Sigmoid colon (tissue), 7 donors: ENCODE measurements around the gene GALNT1. TPM values are rescaled to one million over a fixed set of nuclear protein-coding genes. Genes with fewer than 3 reads are reported as not detected.

ENCODE experiments used
- DNase-seq: peaks from one replicate; pipeline ENCODE4 v3.0.0-alpha.2; 2019
- H3K27ac ChIP-seq, 4 donors: fragments of 200-600 bp; sonication (generic); one replicate each; pipeline ENCODE4 v1.5.1; 2016 to 2019; ENCODE audit warnings: mild to moderate bottlenecking in 1 of 4
- H3K27me3 ChIP-seq, 3 donors: fragments of 200-600 bp; sonication (generic); one replicate each; pipeline ENCODE4 v1.5.1; 2019; ENCODE audit warnings: mild to moderate bottlenecking in 1 of 3
- H3K36me3 ChIP-seq, 4 donors: fragments of 200-600 bp; sonication (generic); one replicate each; pipeline ENCODE4 v1.5.1; 2016 to 2019
- H3K4me1 ChIP-seq, 4 donors: fragments of 200-600 bp; sonication (generic); one replicate each; pipeline ENCODE4 v1.5.1; 2017 to 2019
- H3K4me3 ChIP-seq, 4 donors: fragments of 200-600 bp; sonication (generic); one replicate each; pipeline ENCODE4 v1.5.1; 2017 to 2019; ENCODE audit warnings: mild to moderate bottlenecking in 2 of 4, moderate library complexity in 1 of 4
- H3K9me3 ChIP-seq, 4 donors: fragments of 200-600 bp in 3 of 4; sonication (generic) in 3 of 4; one replicate each; pipeline versions ENCODE4 v1.5.1 to v1.6.1; 2013 to 2019
- CTCF ChIP-seq, 4 experiments: fragments of 450-650 bp in 3 of 4; fragments of 200-600 bp in 1 of 4; IDR thresholded peaks; one replicate each; pipeline ENCODE4 v1.5.1; 2016 to 2019; ENCODE audit warnings: antibody characterized with exemption in 4 of 4, mild to moderate bottlenecking in 3 of 4, moderate library complexity in 2 of 4
- EP300 ChIP-seq, 4 donors: sonication (generic); formaldehyde crosslinking; IDR thresholded peaks; one replicate each; pipeline ENCODE4 v1.6.1; 2017; ENCODE audit warnings: antibody characterized with exemption in 4 of 4
- POLR2A ChIP-seq, 2 donors: fragments of 450-650 bp; IDR thresholded peaks; one replicate each; pipeline ENCODE4 v1.6.1; 2016; ENCODE audit warnings: antibody characterized with exemption in 2 of 2, mild to moderate bottlenecking in 2 of 2, moderate library complexity in 2 of 2
- POLR2AphosphoS5 ChIP-seq, 4 donors: sonication (generic); formaldehyde crosslinking; IDR thresholded peaks; one replicate each; pipeline ENCODE4 v1.6.1; 2017; ENCODE audit warnings: antibody characterized with exemption in 4 of 4
- WGBS, 2 donors: extraction: QIAGEN DNeasy Blood & Tissue Kit; methylation state at CpG; one replicate each; pipeline ENCODE4 v1.1.7; 2013; 5-methylcytosine and 5-hydroxymethylcytosine counted together
- intact Hi-C: fragments of 100-400 bp; cut with DNase I; formaldehyde crosslinking; loops from one replicate; pipeline ENCODE4 v1.15.1; 2023
- polyA plus RNA-seq, 3 donors: library from polyadenylated mRNA; stranded (reverse); fragments of 200-250 nt; gene quantifications; one replicate each; pipeline ENCODE4 v1.2.3, GENCODE V29; 2013
- total RNA-seq, 4 donors: library from RNA; depleted of rRNA; stranded (reverse); fragments of >200 nt; gene quantifications; one replicate each; pipeline ENCODE4 v1.1.0, GENCODE V29; 2016
- donor health status: healthy with polysubstance abuse.
- donor health status: Bipolar disorder and iron deficiency.
- donor health status: healthy.

GALNT1 gene
- total and polyA plus RNA-seq, 7 donors, result 21.5 to 33.9 (median 29.7) TPM

GRCh38 chr18:35729991-35730668 is 148.6 kb downstream of the GALNT1 start:
- Histone ChIP-seq H3K4me1 (no peaks in the 10 kb centered on the region), H3K4me3 (no peak overlapping the region), H3K27me3 (no peaks in the 10 kb centered on the region), H3K36me3 (no peaks in the 10 kb centered on the region), H3K27ac (no peak overlapping the region), H3K9me3 (no peaks in the 10 kb centered on the region)
- DNase-seq, result no peak
- TF ChIP-seq EP300 (IDR thresholded peaks at IDR 0.05), result no peak
- TF ChIP-seq CTCF (IDR thresholded peaks at IDR 0.05), result no peak
- TF ChIP-seq POLR2A (IDR thresholded peaks at IDR 0.05), result no peak
- TF ChIP-seq POLR2AphosphoS5 (IDR thresholded peaks at IDR 0.05), result no peak
- 69 to 71% methylated on average over 3 of the region's 3 CpGs for WGBS, 2 donors
- intact Hi-C loops, result no loop called here

DNA sequence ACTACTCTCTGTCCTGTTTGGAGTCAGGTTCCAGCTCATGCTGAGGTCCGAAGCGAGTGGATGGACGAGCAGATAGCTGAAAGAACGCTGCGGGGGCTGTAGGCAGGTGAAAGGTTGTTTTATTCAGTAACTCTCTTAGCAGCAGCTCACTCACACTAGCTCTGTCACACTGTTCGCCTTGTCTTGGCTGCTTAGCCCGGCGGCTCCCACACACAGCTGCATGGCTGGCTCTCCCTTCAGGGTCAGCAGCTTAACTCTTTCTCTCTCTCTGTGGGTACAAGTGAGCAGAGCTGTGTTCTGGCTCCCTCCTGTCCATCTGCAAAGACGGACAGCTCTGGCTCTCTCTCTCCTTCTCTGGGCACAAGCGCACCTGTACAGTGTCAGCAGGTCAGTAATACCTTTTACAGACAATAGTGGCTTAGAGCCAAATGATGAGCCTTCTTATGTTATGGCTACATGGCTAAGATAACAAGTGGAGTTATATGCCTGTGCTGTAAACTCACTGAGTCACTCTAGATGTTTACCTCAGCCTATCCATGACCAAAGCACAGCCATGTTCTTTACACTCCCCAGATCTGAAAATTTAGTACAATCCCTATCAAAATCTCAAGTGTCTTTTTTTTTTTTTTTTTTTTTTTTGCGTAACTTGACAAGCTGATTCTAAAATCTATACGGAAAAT is 149.3 kb downstream of the GALNT1 start:
- Histone ChIP-seq H3K4me3 (no peak overlapping the region), H3K4me1 (no peaks in the 10 kb centered on the region), H3K27me3 (no peaks in the 10 kb centered on the region), H3K36me3 (no peaks in the 10 kb centered on the region), H3K27ac (no peak overlapping the region), H3K9me3 (no peaks in the 10 kb centered on the region)
- intact Hi-C loops, result no loop called here
- WGBS, 2 donors, result 88 to 93% methylated on average over 12 of the region's 12 CpGs
- TF ChIP-seq POLR2A (IDR thresholded peaks at IDR 0.05), result no peak
- TF ChIP-seq EP300 (IDR thresholded peaks at IDR 0.05), result no peak
- no peak for TF ChIP-seq CTCF (IDR thresholded peaks at IDR 0.05)
- TF ChIP-seq POLR2AphosphoS5 (IDR thresholded peaks at IDR 0.05), result no peak
- DNase-seq, result no peak

DNA sequence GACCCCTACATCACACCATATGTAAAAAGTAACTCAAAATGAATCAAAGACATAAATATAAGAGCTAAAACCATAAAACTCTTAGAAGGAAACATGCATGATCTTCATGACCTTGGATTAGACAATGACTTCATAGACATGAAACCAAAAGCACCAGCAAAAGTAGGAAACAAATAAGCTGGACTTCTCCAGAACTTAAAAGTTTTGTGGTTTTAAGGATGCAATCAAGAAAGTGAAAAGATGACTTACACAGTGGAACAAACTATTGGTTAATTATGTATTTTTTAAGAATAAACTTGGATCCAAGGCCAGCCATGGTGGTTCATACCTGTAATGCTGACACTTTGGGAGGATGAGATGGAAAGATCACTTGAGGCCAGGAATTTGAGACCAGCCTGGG is 150.2 kb downstream of the GALNT1 start:
- no peak for DNase-seq
- H3K4me1 ChIP-seq, result no peaks in the 10 kb centered on the region
- no peak overlapping the region for H3K27ac ChIP-seq
- H3K4me3 ChIP-seq, result no peak overlapping the region
- TF ChIP-seq POLR2AphosphoS5 (IDR thresholded peaks at IDR 0.05), result no peak
- no peak for TF ChIP-seq EP300 (IDR thresholded peaks at IDR 0.05)
- no peak for TF ChIP-seq POLR2A (IDR thresholded peaks at IDR 0.05)
- TF ChIP-seq CTCF (IDR thresholded peaks at IDR 0.05), result no peak
- no peaks in the 10 kb centered on the region for H3K36me3 ChIP-seq
- H3K27me3 ChIP-seq, result no peaks in the 10 kb centered on the region
- H3K9me3 ChIP-seq, result no peaks in the 10 kb centered on the region
- intact Hi-C loops, result no loop called here

- no peaks in the 10 kb centered on the region for H3K4me1 ChIP-seq
- H3K9me3 ChIP-seq, result no peaks in the 10 kb centered on the region
- DNase-seq, result no peak
- WGBS, 2 donors, result 52 to 96% methylated on average over 1 of the region's 1 CpG
- no peaks in the 10 kb centered on the region for H3K27me3 ChIP-seq
- no peak for TF ChIP-seq EP300 (IDR thresholded peaks at IDR 0.05)
- no peak for TF ChIP-seq POLR2A (IDR thresholded peaks at IDR 0.05)
- no peak for TF ChIP-seq POLR2AphosphoS5 (IDR thresholded peaks at IDR 0.05)
- TF ChIP-seq CTCF (IDR thresholded peaks at IDR 0.05), result no peak
- no peak overlapping the region for H3K27ac ChIP-seq
- intact Hi-C loops, result no loop called here
- no peaks in the 10 kb centered on the region for H3K36me3 ChIP-seq
- H3K4me3 ChIP-seq, result no peak overlapping the region
Measured at GRCh38 chr18:35732162-35732561, 150.6 kb downstream of the GALNT1 start.
